Heart left ventricle (tissue), 16 donors: Measurements from ENCODE around the gene SYNM. TPM values are rescaled to one million over a fixed set of nuclear protein-coding genes. Genes with fewer than 3 reads are reported as not detected.

Source experiments
- ATAC-seq, 4 donors: fragments of 200-7000 bp; cut with Tn5 transposase; one replicate each; pipeline ENCODE4 v1.9.1; 2020 to 2022; ENCODE audit warnings: moderate library complexity in 4 of 4, mild to moderate bottlenecking in 3 of 4, moderate number of reproducible peaks in 1 of 4
- DNase-seq, 5 donors: peaks; one replicate each; pipeline ENCODE4 v3.0.0-alpha.2; 2020
- H3K27ac ChIP-seq, 12 donors: fragments of 200-600 bp; sonication (generic) in 4 of 12; one replicate each; pipeline versions ENCODE4 v1.5.0 to v1.8.0; 2016 to 2022; ENCODE audit warnings: mild to moderate bottlenecking in 2 of 12
- H3K27me3 ChIP-seq, 9 donors: fragments of 200-600 bp; sonication (generic) in 2 of 9; one replicate each; pipeline versions ENCODE4 v1.5.1 to v1.8.0; 2016 to 2022; ENCODE audit warnings: mild to moderate bottlenecking in 3 of 9
- H3K36me3 ChIP-seq, 9 donors: fragments of 200-600 bp; sonication (generic) in 2 of 9; one replicate each; pipeline versions ENCODE4 v1.5.0 to v1.8.0; 2018 to 2022; ENCODE audit warnings: mild to moderate bottlenecking in 2 of 9
- H3K4me1 ChIP-seq, 12 donors: fragments of 200-600 bp; sonication (generic) in 4 of 12; one replicate each; pipeline versions ENCODE4 v1.5.0 to v1.8.0; 2016 to 2022; ENCODE audit warnings: mild to moderate bottlenecking in 3 of 12
- H3K4me3 ChIP-seq, 12 donors: fragments of 200-600 bp; sonication (generic) in 4 of 12; one replicate each; pipeline versions ENCODE4 v1.5.0 to v1.8.0; 2017 to 2022; ENCODE audit warnings: mild to moderate bottlenecking in 9 of 12, moderate library complexity in 4 of 12
- H3K9me3 ChIP-seq, 12 donors: fragments of 200-600 bp; sonication (generic) in 4 of 12; one replicate each; pipeline versions ENCODE4 v1.5.0 to v1.8.0; 2016 to 2022; ENCODE audit warnings: mild to moderate bottlenecking in 1 of 12
- POLR2A ChIP-seq, 2 donors: fragments of 450-650 bp; IDR thresholded peaks; one replicate each; pipeline ENCODE4 v1.6.1; 2017; ENCODE audit warnings: antibody characterized with exemption in 2 of 2, mild to moderate bottlenecking in 2 of 2, moderate library complexity in 2 of 2
- WGBS, 4 donors: extraction: QIAGEN DNeasy Blood & Tissue Kit in 2 of 4; methylation state at CpG; one replicate each; pipeline versions ENCODE4 v1.1.5 to v1.1.7; 2013 to 2018; 5-methylcytosine and 5-hydroxymethylcytosine counted together
- intact Hi-C, 10 donors: fragments of 100-400 bp; cut with DNase I; formaldehyde crosslinking; loops; one replicate each; pipeline versions ENCODE4 v1.11.1 to v1.14.2; 2022
- polyA plus RNA-seq, 2 donors: library from polyadenylated mRNA; stranded (reverse); fragments of 200-250 nt; gene quantifications; one replicate each; pipeline ENCODE4 v1.2.3, GENCODE V29; 2013
- total RNA-seq, 9 donors: library from RNA; depleted of rRNA in 2 of 9; stranded (reverse); fragments of >200 nt in 2 of 9; fragmentation: NEBNext Ultra II Directional in 3 of 9; extraction: Animal tissue kit (Norgen Biotek cat#: 25700) in 3 of 9; gene quantifications; one replicate each; pipeline versions ENCODE4 v1.1.0 to v1.2.4, GENCODE V29; 2016 to 2023
- TF ChIP-seq, protein P1 (sequence below), 12 donors: fragments of 200-600 bp; sonication (generic) in 4 of 12; IDR thresholded peaks; one replicate each; pipeline versions ENCODE4 v1.5.0 to v1.8.0; 2018 to 2022; ENCODE audit warnings: antibody characterized with exemption in 12 of 12, mild to moderate bottlenecking in 5 of 12
- donor health status: ischemic (EF 13 %, LVEDD 7.1; RV severe dilation, severe dysfunction).
- donor health status: healthy with polysubstance abuse.
- donor health status: DM: no; HTN: yes; CAD: no.
- donor health status: DM: no; HTN: no; CAD: no.
- donor health status: ischemic (EF 25% LVEDD 6.9; RV normal size, moderate dysfunction).
- donor health status: ischemic (EF 25% LVEDD 5.7; RV mildly dilated, moderate dysfunction).
- donor health status: healthy.
- donor health status: DM: yes; HTN: yes; CAD: no.
- donor health status: ischemic (EF 35%, LVEDD 5.7; RV mildly dilated, moderate dysfunction).
- donor health status: nonischemic (EF 11% LVEDD 7.7; RV severe dilation, severe dysfunction).
- donor health status: DM: yes; HTN: yes; CAD: no.
- donor health status: PGD.
- donor health status: ischemic (EF 29% LVEDD 5.4; RV normal size, mild dysfunction).
- donor health status: nonischemic (EF 23%, LVEDD 6.1; RV moderate dilation, normal function).

The SYNM gene
- total and polyA plus RNA-seq, 11 donors, result 113 to 455 (median 262) TPM

DNA sequence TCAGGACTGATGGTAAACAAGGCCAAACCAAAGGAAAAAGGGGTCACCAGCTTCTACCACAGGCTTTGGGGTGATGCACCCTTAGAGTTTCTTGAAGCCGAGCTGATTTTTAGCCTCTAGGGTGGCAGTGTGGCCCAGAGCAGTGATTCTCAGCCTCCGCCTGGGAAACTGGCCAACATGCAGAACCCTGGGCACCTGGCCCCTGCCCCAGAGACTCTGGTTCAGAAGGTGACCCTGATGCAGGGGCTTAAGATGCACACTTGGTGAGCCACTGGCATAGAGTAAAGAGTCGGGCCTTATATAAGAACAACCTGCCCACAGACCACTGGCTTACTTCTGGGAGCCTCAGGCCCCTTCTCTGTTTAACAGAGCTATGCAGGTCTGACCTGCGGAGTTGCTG, 44.5 kb downstream of the SYNM start:
- Histone ChIP-seq H3K4me1 (peaks cover 0 to 14% (median 3%) of the 10 kb centered on the region in 12 donors), H3K9me3 (no peaks in the 10 kb centered on the region), H3K27ac (peak overlapping the region in 7 of 12 donors; percentile 2 to 79 (median 35)), H3K36me3 (peaks cover 0 to 36% (median 8%) of the 10 kb centered on the region in 9 donors), H3K4me3 (no peak overlapping the region), H3K27me3 (no peaks in the 10 kb centered on the region)
- intact Hi-C loops, result loop anchor here in 1 of 10 donors (1.0 kb wide), 1 partner anchor 63 kb away; no protein-coding TSS in a partner anchor
- DNase-seq (no peak), ATAC-seq (peak; percentile 41 to 63 (median 52))
- TF ChIP-seq POLR2A (IDR thresholded peaks at IDR 0.05), result no peak
- TF ChIP-seq, protein P1, sequence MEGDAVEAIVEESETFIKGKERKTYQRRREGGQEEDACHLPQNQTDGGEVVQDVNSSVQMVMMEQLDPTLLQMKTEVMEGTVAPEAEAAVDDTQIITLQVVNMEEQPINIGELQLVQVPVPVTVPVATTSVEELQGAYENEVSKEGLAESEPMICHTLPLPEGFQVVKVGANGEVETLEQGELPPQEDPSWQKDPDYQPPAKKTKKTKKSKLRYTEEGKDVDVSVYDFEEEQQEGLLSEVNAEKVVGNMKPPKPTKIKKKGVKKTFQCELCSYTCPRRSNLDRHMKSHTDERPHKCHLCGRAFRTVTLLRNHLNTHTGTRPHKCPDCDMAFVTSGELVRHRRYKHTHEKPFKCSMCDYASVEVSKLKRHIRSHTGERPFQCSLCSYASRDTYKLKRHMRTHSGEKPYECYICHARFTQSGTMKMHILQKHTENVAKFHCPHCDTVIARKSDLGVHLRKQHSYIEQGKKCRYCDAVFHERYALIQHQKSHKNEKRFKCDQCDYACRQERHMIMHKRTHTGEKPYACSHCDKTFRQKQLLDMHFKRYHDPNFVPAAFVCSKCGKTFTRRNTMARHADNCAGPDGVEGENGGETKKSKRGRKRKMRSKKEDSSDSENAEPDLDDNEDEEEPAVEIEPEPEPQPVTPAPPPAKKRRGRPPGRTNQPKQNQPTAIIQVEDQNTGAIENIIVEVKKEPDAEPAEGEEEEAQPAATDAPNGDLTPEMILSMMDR (IDR thresholded peaks at IDR 0.05), result no peak
- 63 to 74% (median 71%) methylated on average over 4 of the region's 4 CpGs for WGBS, 4 donors

DNA sequence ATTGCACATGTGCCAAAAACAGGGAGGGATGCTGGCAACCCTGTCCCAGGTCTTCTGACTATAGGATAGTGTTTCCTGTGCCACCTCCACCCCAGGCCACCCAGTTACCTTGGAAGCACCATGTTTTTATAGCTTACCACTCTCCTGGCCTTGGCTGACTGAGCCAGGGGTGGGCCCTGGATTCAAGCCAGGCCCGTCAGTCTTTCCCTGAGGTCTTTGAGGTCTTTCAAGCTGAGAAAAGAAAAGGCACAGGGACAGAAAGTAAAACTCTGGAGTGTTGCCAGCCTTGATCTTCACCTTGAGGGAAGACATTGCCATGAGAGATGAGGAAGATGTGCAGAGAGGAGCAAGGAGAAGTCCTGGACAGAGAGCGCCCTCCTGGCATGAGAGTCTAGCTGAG, 46.3 kb downstream of the SYNM start:
- intact Hi-C loops, result no loop called here
- H3K4me1 ChIP-seq, result peaks cover 0 to 14% (median 3%) of the 10 kb centered on the region in 12 donors
- H3K9me3 ChIP-seq, result no peaks in the 10 kb centered on the region
- DNase-seq (no peak), ATAC-seq (no peak)
- H3K27ac ChIP-seq, result no peak overlapping the region
- TF ChIP-seq POLR2A (IDR thresholded peaks at IDR 0.05), result no peak
- TF ChIP-seq, protein P1 (IDR thresholded peaks at IDR 0.05), result no peak
- no peaks in the 10 kb centered on the region for H3K27me3 ChIP-seq
- WGBS, 4 donors, result 75 to 87% (median 81%) methylated on average over 2 of the region's 2 CpGs
- no peak overlapping the region for H3K4me3 ChIP-seq
- H3K36me3 ChIP-seq, result peaks cover 0 to 54% (median 16%) of the 10 kb centered on the region in 9 donors

DNA sequence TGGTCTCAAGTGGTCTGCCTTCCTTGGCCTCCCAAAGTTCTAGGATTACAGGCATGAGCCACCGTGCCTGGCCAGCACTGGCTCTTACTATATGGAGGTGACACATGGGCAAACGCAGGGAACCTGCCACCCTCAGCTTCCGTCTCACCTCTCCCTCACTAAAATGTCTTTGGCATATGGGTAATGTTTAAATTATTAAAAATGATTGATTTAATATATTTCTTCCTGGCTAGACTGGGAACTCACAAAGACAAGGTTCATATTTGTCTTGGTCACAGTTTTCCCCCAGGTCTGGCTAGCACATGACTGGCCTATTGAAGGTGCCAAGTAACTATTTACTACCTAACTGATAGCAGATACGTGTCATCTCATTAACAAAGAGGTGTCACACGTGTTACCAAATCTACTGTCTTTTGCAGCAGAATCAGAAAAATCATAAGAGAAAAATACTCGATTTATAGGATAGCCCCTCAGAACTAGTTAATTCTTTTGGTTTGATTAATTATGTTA, 48.2 kb downstream of the SYNM start:
- Histone ChIP-seq H3K36me3 (peaks cover 0 to 61% (median 16%) of the 10 kb centered on the region in 9 donors), H3K4me1 (peaks cover 0 to 14% (median 3%) of the 10 kb centered on the region in 12 donors), H3K27me3 (no peaks in the 10 kb centered on the region), H3K27ac (no peak overlapping the region), H3K9me3 (no peaks in the 10 kb centered on the region), H3K4me3 (no peak overlapping the region)
- DNase-seq (no peak), ATAC-seq (no peak)
- WGBS, 4 donors, result 63 to 84% (median 72%) methylated on average over 6 of the region's 6 CpGs
- intact Hi-C loops, result no loop called here
- TF ChIP-seq POLR2A (IDR thresholded peaks at IDR 0.05), result no peak
- TF ChIP-seq, protein P1 (IDR thresholded peaks at IDR 0.05), result no peak

DNA sequence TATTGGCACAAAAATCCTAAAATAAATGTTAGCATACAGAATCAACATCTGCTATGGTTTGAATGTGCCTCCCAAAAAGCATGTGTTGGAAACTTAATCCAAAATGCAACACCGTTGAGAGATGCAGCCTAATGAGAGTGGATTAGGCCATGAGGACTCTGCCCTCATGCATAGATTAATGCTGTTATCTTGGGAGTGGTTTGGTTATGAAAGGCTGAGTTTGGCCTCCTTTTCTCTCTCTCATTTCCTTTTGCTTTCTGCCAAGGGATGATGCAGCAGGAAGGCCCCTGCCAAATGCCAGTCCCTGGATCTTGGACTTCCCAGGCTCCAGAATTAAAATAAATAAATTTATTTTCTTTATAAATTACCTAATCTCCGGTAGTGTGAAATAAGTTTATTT, 49.4 kb downstream of the SYNM start:
- no peak for TF ChIP-seq POLR2A (IDR thresholded peaks at IDR 0.05)
- TF ChIP-seq, protein P1 (IDR thresholded peaks at IDR 0.05), result no peak
- no peaks in the 10 kb centered on the region for H3K9me3 ChIP-seq
- intact Hi-C loops, result no loop called here
- no peak overlapping the region for H3K4me3 ChIP-seq
- WGBS, 4 donors, result 72 to 80% (median 75%) methylated on average over 2 of the region's 2 CpGs
- DNase-seq, result no peak
- no peak overlapping the region for H3K27ac ChIP-seq
- peaks cover 0 to 4% (median under 1%) of the 10 kb centered on the region in 12 donors for H3K4me1 ChIP-seq
- H3K27me3 ChIP-seq, result no peaks in the 10 kb centered on the region
- no peak for ATAC-seq
- peaks cover 0 to 63% (median 25%) of the 10 kb centered on the region in 9 donors for H3K36me3 ChIP-seq
